Measurements from ENCODE around the gene ARHGAP44.

ARHGAP44 gene

DNA sequence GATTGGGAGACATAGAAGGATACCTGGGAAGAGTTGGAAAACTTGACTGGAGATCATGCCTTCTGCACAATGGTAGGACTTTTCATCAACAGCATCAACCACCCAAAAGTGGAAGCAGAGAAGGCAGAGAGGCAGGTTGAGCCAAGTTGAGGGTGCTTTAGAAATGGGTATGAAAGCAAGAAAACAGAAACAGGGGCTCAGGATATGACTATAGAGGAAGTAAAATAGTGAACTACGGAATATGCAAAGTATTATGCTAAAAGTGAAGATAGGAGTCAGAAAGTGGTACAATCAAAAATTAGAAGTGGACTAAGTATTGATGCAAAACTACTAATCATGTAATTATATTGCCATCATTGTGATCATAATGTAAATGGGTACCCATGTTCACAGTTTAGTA lies 16.1 kb upstream of the ARHGAP44 start:
- no peak for DNase-seq (ENCODE audit: low read depth)
- TF ChIP-seq POLR2A (IDR thresholded peaks at IDR 0.05; ENCODE audit: extremely low read depth, insufficient read length) = no peak
- TF ChIP-seq, protein P1, sequence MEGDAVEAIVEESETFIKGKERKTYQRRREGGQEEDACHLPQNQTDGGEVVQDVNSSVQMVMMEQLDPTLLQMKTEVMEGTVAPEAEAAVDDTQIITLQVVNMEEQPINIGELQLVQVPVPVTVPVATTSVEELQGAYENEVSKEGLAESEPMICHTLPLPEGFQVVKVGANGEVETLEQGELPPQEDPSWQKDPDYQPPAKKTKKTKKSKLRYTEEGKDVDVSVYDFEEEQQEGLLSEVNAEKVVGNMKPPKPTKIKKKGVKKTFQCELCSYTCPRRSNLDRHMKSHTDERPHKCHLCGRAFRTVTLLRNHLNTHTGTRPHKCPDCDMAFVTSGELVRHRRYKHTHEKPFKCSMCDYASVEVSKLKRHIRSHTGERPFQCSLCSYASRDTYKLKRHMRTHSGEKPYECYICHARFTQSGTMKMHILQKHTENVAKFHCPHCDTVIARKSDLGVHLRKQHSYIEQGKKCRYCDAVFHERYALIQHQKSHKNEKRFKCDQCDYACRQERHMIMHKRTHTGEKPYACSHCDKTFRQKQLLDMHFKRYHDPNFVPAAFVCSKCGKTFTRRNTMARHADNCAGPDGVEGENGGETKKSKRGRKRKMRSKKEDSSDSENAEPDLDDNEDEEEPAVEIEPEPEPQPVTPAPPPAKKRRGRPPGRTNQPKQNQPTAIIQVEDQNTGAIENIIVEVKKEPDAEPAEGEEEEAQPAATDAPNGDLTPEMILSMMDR (IDR thresholded peaks at IDR 0.05; ENCODE audit: low read depth, low read length) = no peak
- no peak for TF ChIP-seq MYC (IDR thresholded peaks at IDR 0.05; ENCODE audit: low read depth, low read length)
- TF ChIP-seq, protein P2, sequence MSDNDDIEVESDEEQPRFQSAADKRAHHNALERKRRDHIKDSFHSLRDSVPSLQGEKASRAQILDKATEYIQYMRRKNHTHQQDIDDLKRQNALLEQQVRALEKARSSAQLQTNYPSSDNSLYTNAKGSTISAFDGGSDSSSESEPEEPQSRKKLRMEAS (IDR thresholded peaks at IDR 0.05; ENCODE audit: low read depth, low read length) = no peak
- no peak overlapping the region for H3K4me3 ChIP-seq (ENCODE audit: low read depth, low read length)

DNA sequence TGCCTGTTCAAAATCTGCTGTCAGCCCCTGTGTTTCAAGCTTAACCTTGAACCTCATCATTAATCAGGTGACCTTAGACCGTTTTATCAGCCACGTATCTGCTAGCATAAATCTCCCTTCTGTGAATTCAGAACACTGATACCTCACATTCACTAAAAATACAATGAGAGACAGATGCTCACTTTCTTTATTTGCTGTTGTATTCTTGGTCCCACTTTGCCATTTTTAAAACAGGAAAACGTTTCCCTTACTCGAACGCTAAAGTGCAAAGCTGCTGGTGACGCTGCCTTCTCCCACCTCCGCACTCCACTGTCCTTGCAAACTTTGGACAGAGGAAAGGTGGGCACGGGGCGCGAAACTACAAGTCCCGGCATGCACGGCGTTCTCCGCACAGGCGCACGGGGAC lies 220 bp upstream of the ARHGAP44 start:
- TF ChIP-seq MYC (IDR thresholded peaks at IDR 0.05; ENCODE audit: low read depth, low read length) (no peak), POLR2A (IDR thresholded peaks at IDR 0.05; ENCODE audit: extremely low read depth, insufficient read length) (no peak)
- TF ChIP-seq, protein P2 (IDR thresholded peaks at IDR 0.05; ENCODE audit: low read depth, low read length) = no peak
- TF ChIP-seq, protein P1 (IDR thresholded peaks at IDR 0.05; ENCODE audit: low read depth, low read length) = no peak
- no peak for DNase-seq (ENCODE audit: low read depth)
- no peak overlapping the region for H3K4me3 ChIP-seq (ENCODE audit: low read depth, low read length)

DNA sequence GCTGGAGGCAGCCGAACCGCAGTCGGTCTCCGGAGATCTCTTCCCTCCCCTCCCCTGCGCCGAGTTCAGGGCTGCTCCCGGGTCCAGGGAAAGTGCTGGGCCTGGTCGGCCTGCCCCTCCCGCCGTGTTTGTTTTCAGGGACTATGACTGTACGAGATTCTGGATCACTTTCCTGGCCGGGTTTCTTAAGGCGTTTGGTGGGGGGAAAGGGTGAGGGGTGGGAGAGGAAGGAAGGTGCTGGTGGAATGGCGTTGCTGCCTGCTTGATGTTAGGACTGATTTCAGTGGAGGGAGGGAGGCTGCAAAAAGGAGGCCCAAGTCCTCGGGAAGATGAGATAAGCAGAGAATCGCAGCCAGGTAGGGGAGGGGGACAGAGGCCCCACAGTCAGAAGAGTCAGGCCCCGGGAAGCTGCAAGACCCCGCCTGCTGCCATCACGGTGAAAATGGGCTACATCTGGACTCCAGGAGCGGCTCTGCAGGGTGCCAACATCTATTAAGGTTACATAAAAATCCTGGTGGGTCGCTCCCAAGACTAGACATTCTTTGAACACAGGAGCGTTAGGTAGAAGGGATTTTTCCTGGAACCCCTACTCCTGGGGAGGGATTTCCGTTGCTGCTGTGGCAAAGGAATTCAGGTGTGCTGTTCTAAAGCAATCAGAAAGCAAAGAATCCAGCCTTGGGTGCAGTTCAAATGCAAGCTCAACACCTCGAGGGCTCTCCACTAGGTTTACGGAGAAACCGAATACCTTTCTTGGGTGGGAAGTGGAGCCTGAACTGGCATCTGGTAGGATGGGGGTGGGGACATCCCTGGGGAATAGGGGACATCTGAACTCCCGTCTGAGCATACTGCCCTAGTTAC lies 1.2 kb downstream of the ARHGAP44 start:
- TF ChIP-seq POLR2A (IDR thresholded peaks at IDR 0.05; ENCODE audit: extremely low read depth, insufficient read length) = no peak
- TF ChIP-seq, protein P1 (IDR thresholded peaks at IDR 0.05; ENCODE audit: low read depth, low read length) = no peak
- no peak for TF ChIP-seq MYC (IDR thresholded peaks at IDR 0.05; ENCODE audit: low read depth, low read length)
- TF ChIP-seq, protein P2 (IDR thresholded peaks at IDR 0.05; ENCODE audit: low read depth, low read length) = no peak
- no peak for DNase-seq (ENCODE audit: low read depth)
- H3K4me3 ChIP-seq (ENCODE audit: low read depth, low read length) = no peak overlapping the region

DNA sequence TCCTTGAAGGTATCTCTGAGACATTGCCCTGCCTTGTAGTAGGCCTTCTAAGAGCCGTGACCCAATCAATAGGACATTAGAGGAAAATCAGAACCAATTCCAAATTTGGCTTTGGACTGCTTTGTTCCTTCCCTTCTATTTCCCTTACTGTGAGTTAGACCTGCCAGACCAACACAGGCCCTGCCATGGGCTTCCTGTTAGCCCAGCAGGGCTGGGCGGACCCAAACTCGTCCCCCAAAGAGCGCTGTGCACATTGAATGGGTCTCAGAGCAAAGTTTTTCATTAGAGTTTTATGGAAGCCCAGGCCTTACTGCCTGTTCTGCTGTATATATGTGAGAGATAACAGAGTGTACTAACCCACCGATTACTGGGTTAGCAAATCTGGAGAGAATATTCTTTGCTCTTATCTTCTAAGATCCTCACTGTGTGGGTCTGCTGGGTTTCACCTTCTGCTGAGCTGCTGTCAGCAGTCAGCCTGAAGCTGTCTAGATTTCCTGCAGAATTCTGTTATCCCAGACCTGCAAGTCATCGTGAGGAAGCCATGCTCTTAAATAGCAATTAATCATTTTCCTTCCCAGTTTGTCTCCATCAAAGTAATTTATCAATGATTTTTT lies 5.7 kb downstream of the ARHGAP44 start:
- no peak for DNase-seq (ENCODE audit: low read depth)
- TF ChIP-seq MYC (IDR thresholded peaks at IDR 0.05; ENCODE audit: low read depth, low read length) (no peak), POLR2A (IDR thresholded peaks at IDR 0.05; ENCODE audit: extremely low read depth, insufficient read length) (no peak)
- TF ChIP-seq, protein P2 (IDR thresholded peaks at IDR 0.05; ENCODE audit: low read depth, low read length) = no peak
- TF ChIP-seq, protein P1 (IDR thresholded peaks at IDR 0.05; ENCODE audit: low read depth, low read length) = no peak

DNA sequence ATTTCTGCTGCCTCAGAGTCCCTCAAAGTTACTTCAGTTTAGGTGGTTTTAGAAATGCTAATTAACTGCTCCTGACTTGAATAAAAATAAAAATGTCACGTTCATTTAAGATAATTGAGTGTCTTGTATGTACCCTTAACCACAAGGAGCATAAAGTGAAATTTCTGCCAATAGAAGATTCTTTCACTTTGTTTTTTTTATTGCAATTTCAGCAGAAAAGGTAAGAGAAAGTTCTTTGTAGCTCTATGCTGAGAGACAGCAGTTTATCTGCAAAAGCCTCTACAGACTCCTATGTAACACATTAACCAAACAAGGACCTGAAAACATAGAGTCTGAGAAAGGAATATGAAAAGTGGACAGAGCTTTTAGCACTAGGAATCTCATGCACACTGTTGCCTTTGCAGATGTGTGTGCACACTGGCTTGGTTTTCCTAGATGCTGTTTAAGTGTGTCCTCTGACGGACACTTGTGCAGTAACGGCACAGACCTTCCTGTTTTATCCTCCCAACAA lies 11.6 kb downstream of the ARHGAP44 start:
- no peak for DNase-seq (ENCODE audit: low read depth)
- TF ChIP-seq POLR2A (IDR thresholded peaks at IDR 0.05; ENCODE audit: extremely low read depth, insufficient read length) (no peak), MYC (IDR thresholded peaks at IDR 0.05; ENCODE audit: low read depth, low read length) (no peak)
- TF ChIP-seq, protein P1 (IDR thresholded peaks at IDR 0.05; ENCODE audit: low read depth, low read length) = no peak
- TF ChIP-seq, protein P2 (IDR thresholded peaks at IDR 0.05; ENCODE audit: low read depth, low read length) = no peak
- H3K4me3 ChIP-seq (ENCODE audit: low read depth, low read length) = no peak overlapping the region

More for the DNA sequence above, 5.7 kb downstream of the ARHGAP44 start:
- H3K4me3 ChIP-seq (ENCODE audit: low read depth, low read length) = no peak overlapping the region

All from NB4 (cell line).